Esophagus muscularis mucosa (tissue), 3 donors: ENCODE measurements around the gene LIME1.

Source experiments
- CTCF ChIP-seq, 3 experiments: fragments of 200-600 bp in 2 of 3; fragments of 450-650 bp in 1 of 3; sonication (generic) in 2 of 3; IDR thresholded peaks; one replicate each; pipeline ENCODE4 v1.5.1; 2017 to 2019; ENCODE audit warnings: antibody characterized with exemption in 3 of 3, mild to moderate bottlenecking in 2 of 3, moderate library complexity in 1 of 3
- EP300 ChIP-seq: sonication (generic); formaldehyde crosslinking; IDR thresholded peaks from one replicate; pipeline ENCODE4 v1.6.1; 2017; ENCODE audit warnings: antibody characterized with exemption

- TF ChIP-seq CTCF (IDR thresholded peaks at IDR 0.05) (no peak), EP300 (no peak)
Observed at GRCh38 chr20:63785691-63786131, 49.2 kb downstream of the LIME1 start.
